Measurements from ENCODE around the gene DNAJC12. TPM values are rescaled to one million over a fixed set of nuclear protein-coding genes. Genes with fewer than 3 reads are reported as not detected.

DNAJC12 gene
- total and polyA plus RNA-seq, 2 of the 8 experiments (the other 6 are each of a cell fraction or from before 2014, with no cell fraction given): 0.86 to 4.2 TPM

- Histone ChIP-seq H3K27me3 (replicated peaks in 1 of 4; ENCODE audit: control insufficient read depth in 3 of 4, extremely low read depth in 1 of 4, insufficient read depth in 3 of 4, low read length in 3 of 4) (no peaks in the 10 kb centered on the region; a peak in 1 of 7 replicates), H4K91ac (replicated peaks; ENCODE audit: insufficient read length, low read length) (no peak overlapping the region), H3K56ac (replicated peaks; ENCODE audit: insufficient read length, low read depth, low read length) (no peak overlapping the region), H3K79me2 (ENCODE audit: control insufficient read depth in 1 of 2, insufficient read depth in 2 of 2, low read length in 2 of 2) (peaks cover 0 to 10% of the 10 kb centered on the region in 2 experiments; a peak in 2 of 4 replicates), H2BK20ac (ENCODE audit: low read length) (no peak overlapping the region), H3K9me3 (ENCODE audit: insufficient read depth in 2 of 2, low read depth in 1 of 2, low read length in 1 of 2) (no peaks in the 10 kb centered on the region), H3K4me2 (ENCODE audit: insufficient read depth in 1 of 2, low read depth in 2 of 2, low read length in 2 of 2) (no peak overlapping the region), H2AK5ac (ENCODE audit: low read depth, low read length) (no peak overlapping the region), H3K27ac (ENCODE audit: low read depth, low read length) (no peak overlapping the region), H2BK120ac (replicated peaks; ENCODE audit: low read depth, low read length) (no peak overlapping the region), H4K20me1 (replicated peaks in 1 of 2; ENCODE audit: control insufficient read depth in 1 of 2, insufficient read depth in 2 of 2, low read length in 2 of 2) (no peaks in the 10 kb centered on the region), H2BK5ac (ENCODE audit: low read depth, low read length) (no peak overlapping the region), H3K23ac (ENCODE audit: insufficient read length) (no peak overlapping the region), H3K18ac (ENCODE audit: extremely low read depth, low read length) (no peak overlapping the region), H3K79me1 (ENCODE audit: low read depth, low read length) (no peaks in the 10 kb centered on the region), H2BK12ac (ENCODE audit: low read depth, low read length) (no peak overlapping the region), H3K4ac (replicated peaks; ENCODE audit: insufficient read length, low read depth, low read length) (no peak overlapping the region), H3K14ac (ENCODE audit: insufficient read length) (no peak overlapping the region), H4K5ac (ENCODE audit: insufficient read length, low read depth, low read length) (no peak overlapping the region), H2BK15ac (ENCODE audit: low read length) (no peak overlapping the region), H3K9ac (replicated peaks in 1 of 4; ENCODE audit: extremely low read depth in 1 of 4, low read depth in 3 of 4, low read length in 3 of 4) (no peak overlapping the region), H2AFZ (ENCODE audit: low read length) (no peak overlapping the region), H3K4me3 (ENCODE audit: extremely low read depth in 1 of 4, insufficient read depth in 2 of 4, low read depth in 3 of 4, low read length in 4 of 4) (no peak overlapping the region), H3K36me3 (ENCODE audit: control insufficient read depth in 2 of 4, insufficient read depth in 4 of 4, low read length in 3 of 4) (no peaks in the 10 kb centered on the region), H3K4me1 (replicated peaks in 1 of 4; ENCODE audit: control insufficient read depth in 3 of 4, insufficient read depth in 4 of 4, low read length in 3 of 4) (peaks cover 2 to 11% (median 10%) of the 10 kb centered on the region in 4 experiments; a peak in 6 of 7 replicates), H4K8ac (ENCODE audit: extremely low read depth, insufficient read depth, low read length) (no peak overlapping the region), H3K23me2 (ENCODE audit: low read depth, low read length) (no peaks in the 10 kb centered on the region)
- FAIRE-seq (no peak), DNase-seq (ENCODE audit: low read depth in 1 of 2, low spot score in 2 of 2) (no peak)
- TF ChIP-seq RXRA (IDR thresholded peaks at IDR 0.05; ENCODE audit: insufficient read depth, low read depth, low read length) (no peak), RAD21 (IDR thresholded peaks at IDR 0.05 in 1 of 2, conservative IDR thresholded peaks at IDR 0.05 in 1 of 2; ENCODE audit: low read depth in 2 of 2, low read length in 2 of 2) (no peak), BACH1 (IDR thresholded peaks at IDR 0.05; ENCODE audit: low read length) (no peak), POLR2AphosphoS5 (IDR thresholded peaks at IDR 0.05; ENCODE audit: low read depth, low read length) (no peak), NRF1 (IDR thresholded peaks at IDR 0.05; ENCODE audit: low read depth, low read length) (no peak), CTCF (IDR thresholded peaks at IDR 0.05; ENCODE audit: control extremely low read depth in 1 of 3, insufficient read depth in 1 of 3, low read depth in 1 of 3, low read length in 3 of 3) (no peak)
- WGBS, 2 experiments (ENCODE audit: extremely low coverage in 1 of 2, insufficient coverage in 1 of 2, insufficient read length in 1 of 2, insufficient replicate concordance in 2 of 2, low coverage in 1 of 2, low lambda C conversion rate in 2 of 2, missing lambda C conversion rate in 1 of 2): 97% methylated on average over 2 of the region's 2 CpGs; no CpG with 5 or more reads in 1 of the 2 experiments
- ChIA-PET POLR2A (ENCODE audit: partially characterized antibody) (interaction anchor here (0.7 to 1.3 kb wide), 2 partner anchors 9 to 27 kb away, joined by 3 read pairs; no protein-coding TSS in a partner anchor), CTCF (ENCODE audit: partially characterized antibody) (interaction anchor here (0.6 to 0.7 kb wide), 4 partner anchors 26 to 178 kb away, joined by 3 read pairs; no protein-coding TSS in a partner anchor)
These were observed 21.0 kb upstream of the DNAJC12 start for GRCh38 chr10:67858971-67859370.
